ENCODE data around the gene ATP2C2.

The ATP2C2 gene

GRCh38 chr16:84367750-84368307, 509 bp upstream of the ATP2C2 start:
- ChIA-PET CTCF (interaction anchor here (0.6 to 0.9 kb wide), 2 partner anchors 59 to 100 kb away, joined by 3 to 4 read pairs; no protein-coding TSS in a partner anchor), POLR2A (no interaction called here)
- no peaks in the 10 kb centered on the region for H3K36me3 ChIP-seq (ENCODE audit: control insufficient read depth in 2 of 2, insufficient read depth in 1 of 2, low read length in 2 of 2)
- no peaks in the 10 kb centered on the region for H3K9me3 ChIP-seq (ENCODE audit: control insufficient read depth, insufficient read depth, low read depth, low read length)
- TF ChIP-seq ZNF335 (tag by site-specific recombination; conservative IDR thresholded peaks at IDR 0.05), result 0 out of 2 replicates have a peak, but pooled peaks have one; percentile 22
- TF ChIP-seq ZIC2 (tag by site-specific recombination; IDR thresholded peaks at IDR 0.05), result 0 out of 2 replicates have a peak, but pooled peaks have one; percentile 12
- no peak for TF ChIP-seq ZNF155 (tag by site-specific recombination; IDR thresholded peaks at IDR 0.05)
- no peak overlapping the region for H3K27ac ChIP-seq (ENCODE audit: extremely low read depth, low read depth, low read length)
- no peaks in the 10 kb centered on the region; the same call in 1 of the 2 replicates for H3K4me1 ChIP-seq (ENCODE audit: control insufficient read depth, insufficient read depth, low read length)
- H3K4me3 ChIP-seq (ENCODE audit: low read depth, low read length), result 0 out of 2 replicates have a peak overlapping the region, but pooled peaks have one; percentile 28

DNA sequence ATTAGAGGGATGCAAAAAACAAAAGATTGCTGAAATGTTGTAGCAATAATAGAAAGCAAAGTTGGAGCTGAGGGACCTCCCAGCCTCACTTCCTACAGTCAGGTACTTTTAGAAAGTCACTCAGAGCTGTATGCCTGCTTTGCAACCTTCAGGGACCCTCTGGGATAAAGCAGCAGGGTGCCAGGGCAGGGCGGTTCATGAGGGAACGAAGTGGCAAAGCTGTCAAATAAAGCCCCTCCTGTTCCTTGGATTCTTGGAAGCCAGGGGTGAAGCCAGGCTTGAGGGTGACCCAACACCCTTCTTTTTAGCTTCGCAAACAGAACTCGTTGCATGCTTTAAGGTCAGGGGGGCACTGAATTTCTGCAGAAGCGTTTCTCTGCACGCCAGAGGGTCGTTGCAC, 767 bp downstream of the ATP2C2 start:
- no peak for TF ChIP-seq FEZF1 (tag by site-specific recombination; IDR thresholded peaks at IDR 0.05)
- no peaks in the 10 kb centered on the region for H3K36me3 ChIP-seq (ENCODE audit: control insufficient read depth in 2 of 2, insufficient read depth in 1 of 2, low read length in 2 of 2)
- H3K4me1 ChIP-seq (ENCODE audit: control insufficient read depth, insufficient read depth, low read length), result no peaks in the 10 kb centered on the region; the same call in 1 of the 2 replicates
- ChIA-PET CTCF (no interaction called here), POLR2A (no interaction called here)
- H3K4me3 ChIP-seq (ENCODE audit: low read depth, low read length), result no peak overlapping the region
- H3K9me3 ChIP-seq (ENCODE audit: control insufficient read depth, insufficient read depth, low read depth, low read length), result no peaks in the 10 kb centered on the region
- no peak overlapping the region for H3K27ac ChIP-seq (ENCODE audit: extremely low read depth, low read depth, low read length)

- TF ChIP-seq ZNF133 (tag by site-specific recombination; IDR thresholded peaks at IDR 0.05), result no peak
- no peak for TF ChIP-seq ZNF473 (tag by site-specific recombination; IDR thresholded peaks at IDR 0.05)
- TF ChIP-seq ZNF114 (tag by site-specific recombination; IDR thresholded peaks at IDR 0.05), result no peak
- TF ChIP-seq, protein P1, sequence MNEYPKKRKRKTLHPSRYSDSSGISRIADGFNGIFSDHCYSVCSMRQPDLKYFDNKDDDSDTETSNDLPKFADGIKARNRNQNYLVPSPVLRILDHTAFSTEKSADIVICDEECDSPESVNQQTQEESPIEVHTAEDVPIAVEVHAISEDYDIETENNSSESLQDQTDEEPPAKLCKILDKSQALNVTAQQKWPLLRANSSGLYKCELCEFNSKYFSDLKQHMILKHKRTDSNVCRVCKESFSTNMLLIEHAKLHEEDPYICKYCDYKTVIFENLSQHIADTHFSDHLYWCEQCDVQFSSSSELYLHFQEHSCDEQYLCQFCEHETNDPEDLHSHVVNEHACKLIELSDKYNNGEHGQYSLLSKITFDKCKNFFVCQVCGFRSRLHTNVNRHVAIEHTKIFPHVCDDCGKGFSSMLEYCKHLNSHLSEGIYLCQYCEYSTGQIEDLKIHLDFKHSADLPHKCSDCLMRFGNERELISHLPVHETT (tag by site-specific recombination; IDR thresholded peaks at IDR 0.05), result no peak
- no peak for TF ChIP-seq EGR2 (tag by site-specific recombination; IDR thresholded peaks at IDR 0.05; ENCODE audit: low read depth)
- TF ChIP-seq, protein P2, sequence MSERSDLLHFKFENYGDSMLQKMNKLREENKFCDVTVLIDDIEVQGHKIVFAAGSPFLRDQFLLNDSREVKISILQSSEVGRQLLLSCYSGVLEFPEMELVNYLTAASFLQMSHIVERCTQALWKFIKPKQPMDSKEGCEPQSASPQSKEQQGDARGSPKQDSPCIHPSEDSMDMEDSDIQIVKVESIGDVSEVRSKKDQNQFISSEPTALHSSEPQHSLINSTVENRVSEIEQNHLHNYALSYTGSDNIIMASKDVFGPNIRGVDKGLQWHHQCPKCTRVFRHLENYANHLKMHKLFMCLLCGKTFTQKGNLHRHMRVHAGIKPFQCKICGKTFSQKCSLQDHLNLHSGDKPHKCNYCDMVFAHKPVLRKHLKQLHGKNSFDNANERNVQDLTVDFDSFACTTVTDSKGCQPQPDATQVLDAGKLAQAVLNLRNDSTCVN (tag by site-specific recombination; optimal IDR thresholded peaks at IDR 0.05), result no peak
- no peak for TF ChIP-seq ZNF18 (tag by site-specific recombination; IDR thresholded peaks at IDR 0.05)
- no peaks in the 10 kb centered on the region; the same call in 1 of the 2 replicates for H3K4me1 ChIP-seq (ENCODE audit: control insufficient read depth, insufficient read depth, low read length)
- H3K36me3 ChIP-seq (ENCODE audit: control insufficient read depth in 2 of 2, insufficient read depth in 1 of 2, low read length in 2 of 2), result no peaks in the 10 kb centered on the region
- no peak overlapping the region for H3K4me3 ChIP-seq (ENCODE audit: low read depth, low read length)
- no peak overlapping the region for H3K27ac ChIP-seq (ENCODE audit: extremely low read depth, low read depth, low read length)
- ChIA-PET POLR2A (no interaction called here), CTCF (no interaction called here)
- H3K9me3 ChIP-seq (ENCODE audit: control insufficient read depth, insufficient read depth, low read depth, low read length), result no peaks in the 10 kb centered on the region
These were observed 1.7 kb downstream of the ATP2C2 start for GRCh38 chr16:84369938-84370627.

DNA sequence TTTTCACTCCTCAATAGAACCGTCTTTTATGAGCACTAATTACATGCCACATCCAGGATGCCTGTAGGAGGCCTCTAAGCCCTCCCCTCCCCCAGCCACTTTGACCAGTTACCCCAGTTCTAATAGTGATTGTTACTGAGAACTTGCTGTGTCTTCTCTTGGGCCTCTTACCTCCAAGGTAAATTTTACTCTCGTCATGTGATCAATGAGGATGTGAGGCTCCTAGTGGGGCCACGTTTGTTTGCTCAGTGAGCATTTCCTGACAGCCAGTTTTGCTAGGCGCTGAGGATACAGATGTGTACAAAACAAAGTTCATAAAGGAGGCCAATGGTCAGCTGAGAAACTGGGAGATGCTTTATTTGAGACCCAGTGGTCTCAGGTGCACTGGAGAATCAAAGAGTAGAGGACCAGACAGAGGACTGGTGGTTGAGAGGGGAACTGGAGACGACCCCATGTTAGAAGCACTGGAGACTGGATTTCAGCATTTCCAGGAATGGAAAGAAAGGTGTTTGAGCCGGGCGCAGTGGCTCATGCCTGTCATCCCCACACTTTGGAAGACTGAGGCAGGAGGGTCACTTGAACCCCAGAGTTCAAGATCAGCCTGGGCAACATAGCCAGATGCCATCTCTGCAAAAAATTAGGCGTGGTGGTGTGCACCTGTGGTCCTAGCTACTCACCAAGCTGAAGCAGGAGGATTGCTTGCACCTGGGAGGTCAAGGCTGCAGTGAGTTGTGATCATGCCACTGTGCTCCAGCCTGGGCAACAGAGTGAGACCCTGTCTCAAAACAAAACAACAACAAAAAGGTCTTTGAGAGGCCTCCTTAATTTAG, 2.6 kb downstream of the ATP2C2 start:
- ChIA-PET POLR2A (no interaction called here), CTCF (no interaction called here)
- no peak for TF ChIP-seq ZNF843 (tag by site-specific recombination; IDR thresholded peaks at IDR 0.05)
- TF ChIP-seq ZNF121 (tag by site-specific recombination; IDR thresholded peaks at IDR 0.05), result 0 out of 2 replicates have a peak, but pooled peaks have one; percentile 39
- Histone ChIP-seq H3K4me3 (ENCODE audit: low read depth, low read length) (no peak overlapping the region), H3K36me3 (ENCODE audit: control insufficient read depth in 2 of 2, insufficient read depth in 1 of 2, low read length in 2 of 2) (no peaks in the 10 kb centered on the region), H3K4me1 (ENCODE audit: control insufficient read depth, insufficient read depth, low read length) (no peaks in the 10 kb centered on the region; the same call in 1 of the 2 replicates), H3K9me3 (ENCODE audit: control insufficient read depth, insufficient read depth, low read depth, low read length) (no peaks in the 10 kb centered on the region), H3K27ac (ENCODE audit: extremely low read depth, low read depth, low read length) (no peak overlapping the region)

Data from HEK293 (cell line).